Neural cell (in vitro differentiated cells): ENCODE data around the gene UBC. TPM values are rescaled to one million over a fixed set of nuclear protein-coding genes. Genes with fewer than 3 reads are reported as not detected.

ENCODE experiments used
- H2AFZ ChIP-seq: fragments of 200-600, 300-800 bp; sonication (generic), shearing (Covaris generic); 2 replicates; pipeline ENCODE4 v1.6.0; 2014; ENCODE audit warnings: low read depth, mild to moderate bottlenecking, antibody characterized with exemption, low read length, moderate library complexity
- H3F3A ChIP-seq: fragments of 200-600 bp; shearing (Covaris generic); 2 replicates; pipeline ENCODE4 v1.6.1; 2016; ENCODE audit warnings: mild to moderate bottlenecking, moderate library complexity, mixed read lengths, antibody characterized with exemption, low read length; ENCODE audit not compliant: insufficient read depth, poor library complexity, severe bottlenecking
- H3K27ac ChIP-seq: fragments of 200-600, 300-800 bp; sonication (generic), shearing (Covaris generic); 2 replicates; pipeline ENCODE4 v1.5.1; 2014; ENCODE audit warnings: mild to moderate bottlenecking, low read length, moderate library complexity
- H3K27me3 ChIP-seq: fragments of 300-800, 200-600 bp; sonication (generic), shearing (Covaris generic); 2 replicates; pipeline ENCODE4 v1.6.0; 2014; ENCODE audit warnings: mild to moderate bottlenecking, low read depth, low read length, moderate library complexity; ENCODE audit not compliant: insufficient read depth
- H3K36me3 ChIP-seq: fragments of 300-800, 200-600 bp; sonication (generic), shearing (Covaris generic); 2 replicates; pipeline ENCODE4 v1.5.1; 2014; ENCODE audit warnings: mild to moderate bottlenecking, antibody characterized with exemption, low read length, moderate library complexity; ENCODE audit not compliant: insufficient read depth
- H3K4me2 ChIP-seq: fragments of 300-800, 200-600 bp; sonication (generic), shearing (Covaris generic); 2 replicates; pipeline ENCODE4 v1.6.0; 2014; ENCODE audit warnings: mild to moderate bottlenecking, low read length
- H3K4me3 ChIP-seq: fragments of 300-800, 200-600 bp; sonication (generic), shearing (Covaris generic); 2 replicates; pipeline ENCODE4 v1.5.1; 2014; ENCODE audit warnings: mild to moderate bottlenecking, low read length, moderate library complexity
- H3K79me2 ChIP-seq: fragments of 200-600 bp; shearing (Covaris generic); replicated peaks from 2 replicates; pipeline ENCODE4 v1.6.0; 2014; ENCODE audit warnings: mild to moderate bottlenecking, low read length, moderate library complexity; ENCODE audit not compliant: insufficient read depth
- H3K9ac ChIP-seq: fragments of 300-800, 200-600 bp; sonication (generic), shearing (Covaris generic); 2 replicates; pipeline ENCODE4 v1.6.1; 2016; ENCODE audit warnings: mild to moderate bottlenecking, low read length, mixed read lengths
- H3K9me2 ChIP-seq: fragments of 200-600 bp; shearing (Covaris generic); 2 replicates; pipeline ENCODE4 v1.6.1; 2016; ENCODE audit warnings: mild to moderate bottlenecking, low read length, mixed read lengths; ENCODE audit not compliant: insufficient read depth
- H3K9me3 ChIP-seq: fragments of 200-600, 300-800 bp; sonication (generic), shearing (Covaris generic); 2 replicates; pipeline ENCODE4 v1.6.1; 2016; ENCODE audit warnings: mild to moderate bottlenecking, mixed run types, low read length, moderate library complexity, mixed read lengths
- H4K20me1 ChIP-seq: fragments of 200-600 bp; shearing (Covaris generic); 2 replicates; pipeline ENCODE4 v1.6.1; 2016; ENCODE audit warnings: mild to moderate bottlenecking, mixed run types; ENCODE audit not compliant: insufficient read depth
- CTCF ChIP-seq: fragments of 450-650 bp; IDR thresholded peaks from 2 replicates; pipeline ENCODE4 v1.5.1; 2014; ENCODE audit warnings: antibody characterized with exemption, mild to moderate bottlenecking, moderate library complexity; ENCODE audit not compliant: poor library complexity, severe bottlenecking
- EP300 ChIP-seq: fragments of 450-650 bp; conservative IDR thresholded peaks from 2 replicates; pipeline ENCODE4 v1.6.1; 2014; ENCODE audit warnings: antibody characterized with exemption, mild to moderate bottlenecking, moderate library complexity; ENCODE audit not compliant: poor library complexity, severe bottlenecking
- EZH2 ChIP-seq: fragments of 200-600, 300-800 bp; shearing (Covaris generic), sonication (generic); IDR thresholded peaks from 2 replicates; pipeline ENCODE4 v1.6.1; 2014; ENCODE audit warnings: antibody characterized with exemption, low read length, borderline replicate concordance, mild to moderate bottlenecking; ENCODE audit not compliant: insufficient read depth, poor library complexity, severe bottlenecking
- MXI1 ChIP-seq: fragments of 450-650 bp; conservative IDR thresholded peaks from 2 replicates; pipeline ENCODE4 v1.6.1; 2014; ENCODE audit warnings: antibody characterized with exemption, mild to moderate bottlenecking; ENCODE audit not compliant: poor library complexity, severe bottlenecking
- POLR2AphosphoS5 ChIP-seq: IDR thresholded peaks from 2 replicates; pipeline ENCODE4 v1.6.1; 2012
- RAD21 ChIP-seq: fragments of 450-650 bp; conservative IDR thresholded peaks from 2 replicates; pipeline ENCODE4 v1.6.1; 2014; ENCODE audit warnings: antibody characterized with exemption, mild to moderate bottlenecking, moderate library complexity
- SMC3 ChIP-seq: fragments of 450-650 bp; conservative IDR thresholded peaks from 2 replicates; pipeline ENCODE4 v1.6.1; 2014; ENCODE audit warnings: antibody characterized with exemption, mild to moderate bottlenecking, moderate library complexity; ENCODE audit not compliant: poor library complexity
- TAF1 ChIP-seq: IDR thresholded peaks from 2 replicates; pipeline ENCODE4 v1.6.1; 2012; ENCODE audit warnings: low read depth
- polyA plus RNA-seq: library from polyadenylated mRNA; depleted of rRNA; stranded (reverse); fragments of >200 nt; gene quantifications from 2 replicates; pipeline ENCODE4 v1.2.3, GENCODE V29; 2014
- TF ChIP-seq, protein P1 (sequence below): IDR thresholded peaks from 2 replicates; pipeline ENCODE4 v1.6.1; 2012; ENCODE audit warnings: borderline replicate concordance

The UBC gene
- polyA plus RNA-seq, 1 donor from 2014 or later, result 1,177 TPM

- H3K27ac ChIP-seq, result no peak overlapping the region
- H3K27me3 ChIP-seq, result no peaks in the 10 kb centered on the region
- no peaks in the 10 kb centered on the region for H3K79me2 ChIP-seq
- H3K9me2 ChIP-seq, result no peaks in the 10 kb centered on the region
- H3K4me2 ChIP-seq, result no peak overlapping the region
- H3K9ac ChIP-seq, result no peak overlapping the region
- TF ChIP-seq, protein P1, sequence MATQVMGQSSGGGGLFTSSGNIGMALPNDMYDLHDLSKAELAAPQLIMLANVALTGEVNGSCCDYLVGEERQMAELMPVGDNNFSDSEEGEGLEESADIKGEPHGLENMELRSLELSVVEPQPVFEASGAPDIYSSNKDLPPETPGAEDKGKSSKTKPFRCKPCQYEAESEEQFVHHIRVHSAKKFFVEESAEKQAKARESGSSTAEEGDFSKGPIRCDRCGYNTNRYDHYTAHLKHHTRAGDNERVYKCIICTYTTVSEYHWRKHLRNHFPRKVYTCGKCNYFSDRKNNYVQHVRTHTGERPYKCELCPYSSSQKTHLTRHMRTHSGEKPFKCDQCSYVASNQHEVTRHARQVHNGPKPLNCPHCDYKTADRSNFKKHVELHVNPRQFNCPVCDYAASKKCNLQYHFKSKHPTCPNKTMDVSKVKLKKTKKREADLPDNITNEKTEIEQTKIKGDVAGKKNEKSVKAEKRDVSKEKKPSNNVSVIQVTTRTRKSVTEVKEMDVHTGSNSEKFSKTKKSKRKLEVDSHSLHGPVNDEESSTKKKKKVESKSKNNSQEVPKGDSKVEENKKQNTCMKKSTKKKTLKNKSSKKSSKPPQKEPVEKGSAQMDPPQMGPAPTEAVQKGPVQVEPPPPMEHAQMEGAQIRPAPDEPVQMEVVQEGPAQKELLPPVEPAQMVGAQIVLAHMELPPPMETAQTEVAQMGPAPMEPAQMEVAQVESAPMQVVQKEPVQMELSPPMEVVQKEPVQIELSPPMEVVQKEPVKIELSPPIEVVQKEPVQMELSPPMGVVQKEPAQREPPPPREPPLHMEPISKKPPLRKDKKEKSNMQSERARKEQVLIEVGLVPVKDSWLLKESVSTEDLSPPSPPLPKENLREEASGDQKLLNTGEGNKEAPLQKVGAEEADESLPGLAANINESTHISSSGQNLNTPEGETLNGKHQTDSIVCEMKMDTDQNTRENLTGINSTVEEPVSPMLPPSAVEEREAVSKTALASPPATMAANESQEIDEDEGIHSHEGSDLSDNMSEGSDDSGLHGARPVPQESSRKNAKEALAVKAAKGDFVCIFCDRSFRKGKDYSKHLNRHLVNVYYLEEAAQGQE, result no peak
- TF ChIP-seq POLR2AphosphoS5, result no peak
- TF ChIP-seq EP300, result no peak
- TF ChIP-seq CTCF, result no peak
- no peak for TF ChIP-seq MXI1
- TF ChIP-seq TAF1, result no peak
- no peak for TF ChIP-seq RAD21
- no peak for TF ChIP-seq SMC3
- TF ChIP-seq EZH2, result no peak
- H4K20me1 ChIP-seq, result no peaks in the 10 kb centered on the region
- no peaks in the 10 kb centered on the region for H3K9me3 ChIP-seq
- H3K36me3 ChIP-seq, result no peaks in the 10 kb centered on the region
- no peak overlapping the region for H3K4me3 ChIP-seq
- no peak overlapping the region for H2AFZ ChIP-seq
- H3F3A ChIP-seq, result no peaks in the 10 kb centered on the region
Measured at GRCh38 chr12:124898923-124899294, 15.5 kb downstream of the UBC start.

DNA sequence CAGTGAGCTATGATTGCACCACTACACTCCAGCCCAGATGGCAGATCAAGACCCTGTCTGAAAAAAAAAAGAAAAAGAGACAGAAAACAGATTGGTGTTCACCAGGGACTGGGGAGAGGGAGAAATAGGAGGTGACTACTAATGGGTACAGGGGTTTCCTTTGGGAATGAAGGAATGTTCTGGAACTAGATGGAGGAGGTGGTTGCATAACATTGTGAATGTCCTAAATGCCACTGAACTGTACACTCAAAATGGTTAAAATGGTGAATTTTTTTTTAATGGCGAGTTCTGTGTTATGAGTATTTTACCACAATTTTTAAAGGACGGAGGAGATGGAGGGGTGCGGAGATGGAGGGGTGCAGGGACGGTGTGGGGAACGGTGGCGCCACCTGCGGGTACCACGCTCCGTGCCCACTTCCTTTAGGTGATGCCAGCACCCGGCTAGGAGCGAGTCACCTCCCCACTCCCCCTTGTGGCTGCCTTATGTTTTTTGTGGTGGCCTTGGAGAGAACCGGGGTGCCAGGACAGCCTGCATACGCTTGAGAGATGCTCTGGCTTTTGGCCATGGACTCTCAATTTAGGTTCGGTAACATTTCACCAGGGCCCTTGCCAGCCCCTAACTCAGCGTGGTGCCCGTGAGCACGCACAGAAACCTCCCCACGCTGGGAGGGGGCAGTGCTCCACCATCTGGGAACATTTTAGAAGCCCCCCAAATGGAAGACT lies 16.1 kb downstream of the UBC start:
- H3K79me2 ChIP-seq, result no peaks in the 10 kb centered on the region
- no peaks in the 10 kb centered on the region for H3K27me3 ChIP-seq
- H3K9me2 ChIP-seq, result no peaks in the 10 kb centered on the region
- no peaks in the 10 kb centered on the region for H3K36me3 ChIP-seq
- H3K4me3 ChIP-seq, result no peak overlapping the region
- H2AFZ ChIP-seq, result no peak overlapping the region
- H3K9ac ChIP-seq, result no peak overlapping the region
- no peak overlapping the region for H3K27ac ChIP-seq
- TF ChIP-seq POLR2AphosphoS5 (no peak), CTCF (peak; percentile 34)
- H3F3A ChIP-seq, result no peaks in the 10 kb centered on the region
- no peak overlapping the region for H3K4me2 ChIP-seq
- H4K20me1 ChIP-seq, result no peaks in the 10 kb centered on the region
- H3K9me3 ChIP-seq, result no peaks in the 10 kb centered on the region
